Hepatocyte (in vitro differentiated cells): ENCODE measurements around the gene DHRS1. TPM values are rescaled to one million over a fixed set of nuclear protein-coding genes. Genes with fewer than 3 reads are reported as not detected.

Experiments
- DNase-seq: peaks from one replicate; pipeline ENCODE4 v3.0.0-alpha.2; 2016; ENCODE audit warnings: low spot score
- H2AFZ ChIP-seq: fragments of 200-600 bp; sonication (generic); 2 replicates; pipeline ENCODE4 v1.6.0; 2016; ENCODE audit warnings: antibody characterized with exemption, mild to moderate bottlenecking
- H3K27ac ChIP-seq: fragments of 200-600 bp; sonication (generic); 2 replicates; pipeline ENCODE4 v1.5.1; 2016; ENCODE audit warnings: mild to moderate bottlenecking
- H3K27me3 ChIP-seq: fragments of 200-600 bp; sonication (generic); 2 replicates; pipeline ENCODE4 v1.6.1; 2016
- H3K36me3 ChIP-seq: fragments of 200-600 bp; sonication (generic); replicated peaks from 2 replicates; pipeline ENCODE4 v1.5.1; 2016; ENCODE audit warnings: low read depth; ENCODE audit not compliant: insufficient read depth
- H3K4me1 ChIP-seq: fragments of 200-600 bp; sonication (generic); 2 replicates; pipeline ENCODE4 v1.5.1; 2016; ENCODE audit warnings: mild to moderate bottlenecking, moderate library complexity; ENCODE audit not compliant: insufficient read depth
- H3K4me2 ChIP-seq: fragments of 200-600 bp; sonication (generic); 2 replicates; pipeline ENCODE4 v1.6.0; 2016
- H3K4me3 ChIP-seq: fragments of 200-600 bp; sonication (generic); 2 replicates; pipeline ENCODE4 v1.5.1; 2016; ENCODE audit warnings: mild to moderate bottlenecking
- H3K79me2 ChIP-seq: fragments of 200-600 bp; sonication (generic); 2 replicates; pipeline ENCODE4 v1.6.0; 2017; ENCODE audit warnings: mild to moderate bottlenecking
- H3K9me2 ChIP-seq: fragments of 200-600 bp; sonication (generic); replicated peaks from 2 replicates; pipeline ENCODE4 v1.6.0; 2017; ENCODE audit warnings: mild to moderate bottlenecking; ENCODE audit not compliant: insufficient read depth
- H3K9me3 ChIP-seq: fragments of 200-600 bp; sonication (generic); 2 replicates; pipeline ENCODE4 v1.5.1; 2016; ENCODE audit warnings: low read depth, mild to moderate bottlenecking
- H4K20me1 ChIP-seq: fragments of 200-600 bp; sonication (generic); 2 replicates; pipeline ENCODE4 v1.6.0; 2016; ENCODE audit warnings: mild to moderate bottlenecking; ENCODE audit not compliant: insufficient read depth, poor library complexity, severe bottlenecking
- CTCF ChIP-seq: fragments of 200-600 bp; sonication (generic); IDR thresholded peaks from 2 replicates; pipeline ENCODE4 v1.5.1; 2016; ENCODE audit warnings: antibody characterized with exemption, mild to moderate bottlenecking; ENCODE audit not compliant: poor library complexity
- EZH2 ChIP-seq: fragments of 200-600 bp; sonication (generic); IDR thresholded peaks from 2 replicates; pipeline ENCODE4 v1.6.1; 2016; ENCODE audit warnings: antibody characterized with exemption, mild to moderate bottlenecking, borderline replicate concordance
- EZH2phosphoT487 ChIP-seq: fragments of 200-600 bp; sonication (generic); IDR thresholded peaks from one replicate; pipeline ENCODE4 v1.6.1; 2018; ENCODE audit warnings: antibody characterized with exemption, mild to moderate bottlenecking, low read depth, moderate library complexity; ENCODE audit not compliant: unreplicated experiment, severe bottlenecking
- WGBS: methylation state at CpG from one replicate; pipeline ENCODE4 v1.1.6; 2016; ENCODE audit warnings: low lambda C conversion rate; ENCODE audit errors: missing lambda C conversion rate; 5-methylcytosine and 5-hydroxymethylcytosine counted together
- polyA plus RNA-seq: library from polyadenylated mRNA; unstranded; fragments of >200 nt; fragmentation: Nextera tagmentation; extraction: Ambion mirVana; gene quantifications from 2 replicates; pipeline ENCODE4 v1.2.1, GENCODE V29; 2016
- total RNA-seq: library from RNA; depleted of rRNA; stranded (reverse); fragments of >200 nt; gene quantifications from 2 replicates; pipeline ENCODE4 v1.2.3, GENCODE V29; 2014

DHRS1 gene
- total and polyA plus RNA-seq, 2 experiments from 2014 or later, result 23.0 to 39.5 TPM

- DNase-seq, result no peak
- no peak overlapping the region for H2AFZ ChIP-seq
- H3K79me2 ChIP-seq, result peaks cover 9% of the 10 kb centered on the region
- no peaks in the 10 kb centered on the region for H3K9me3 ChIP-seq
- H3K27ac ChIP-seq, result no peak overlapping the region
- no peaks in the 10 kb centered on the region for H3K36me3 ChIP-seq
- TF ChIP-seq EZH2phosphoT487, result no peak
- no peak for TF ChIP-seq EZH2
- TF ChIP-seq CTCF, result no peak
- H3K4me2 ChIP-seq, result no peak overlapping the region
- H3K4me3 ChIP-seq, result no peak overlapping the region
- no peaks in the 10 kb centered on the region for H3K9me2 ChIP-seq
- no peaks in the 10 kb centered on the region for H3K4me1 ChIP-seq
- H3K27me3 ChIP-seq, result no peaks in the 10 kb centered on the region
- no peaks in the 10 kb centered on the region for H4K20me1 ChIP-seq
- 93% methylated on average over 11 of the region's 11 CpGs for WGBS
Measured at GRCh38 chr14:24277606-24278321, 21.8 kb downstream of the DHRS1 start.

- no peak for TF ChIP-seq CTCF
- no peak for TF ChIP-seq EZH2phosphoT487
- no peak for TF ChIP-seq EZH2
- WGBS, result 94% methylated on average over 6 of the region's 6 CpGs
Measured at GRCh38 chr14:24277071-24277470, 22.5 kb downstream of the DHRS1 start.

GRCh38 chr14:24274101-24274543 is 25.5 kb downstream of the DHRS1 start:
- Histone ChIP-seq H4K20me1 (no peaks in the 10 kb centered on the region), H3K4me1 (peaks cover 6% of the 10 kb centered on the region), H2AFZ (no peak overlapping the region), H3K4me2 (no peak overlapping the region), H3K9me2 (no peaks in the 10 kb centered on the region), H3K27ac (no peak overlapping the region), H3K27me3 (no peaks in the 10 kb centered on the region), H3K79me2 (peaks cover 17% of the 10 kb centered on the region), H3K9me3 (no peaks in the 10 kb centered on the region), H3K36me3 (no peaks in the 10 kb centered on the region), H3K4me3 (no peak overlapping the region)
- WGBS, result 81% methylated on average over 3 of the region's 3 CpGs
- TF ChIP-seq CTCF (no peak), EZH2phosphoT487 (no peak), EZH2 (no peak)
- no peak for DNase-seq

More at GRCh38 chr14:24277071-24277470, 22.5 kb downstream of the DHRS1 start:
- no peak overlapping the region for H3K4me3 ChIP-seq
- H3K9me3 ChIP-seq, result no peaks in the 10 kb centered on the region
- H3K27me3 ChIP-seq, result no peaks in the 10 kb centered on the region
- H3K79me2 ChIP-seq, result peaks cover 16% of the 10 kb centered on the region
- no peaks in the 10 kb centered on the region for H4K20me1 ChIP-seq
- no peak for DNase-seq
- H3K4me2 ChIP-seq, result no peak overlapping the region
- H3K4me1 ChIP-seq, result peaks cover 2% of the 10 kb centered on the region
- no peak overlapping the region for H2AFZ ChIP-seq
- H3K9me2 ChIP-seq, result no peaks in the 10 kb centered on the region
- no peak overlapping the region for H3K27ac ChIP-seq
- H3K36me3 ChIP-seq, result no peaks in the 10 kb centered on the region
